Measurements from ENCODE around the gene EMD.

The EMD gene

GRCh38 chrX:154355776-154356140 lies 23.3 kb upstream of the EMD start:
- DNase-seq, result no peak

- DNase-seq, result no peak
Measured at GRCh38 chrX:154356596-154356995, 22.5 kb upstream of the EMD start.

DNA sequence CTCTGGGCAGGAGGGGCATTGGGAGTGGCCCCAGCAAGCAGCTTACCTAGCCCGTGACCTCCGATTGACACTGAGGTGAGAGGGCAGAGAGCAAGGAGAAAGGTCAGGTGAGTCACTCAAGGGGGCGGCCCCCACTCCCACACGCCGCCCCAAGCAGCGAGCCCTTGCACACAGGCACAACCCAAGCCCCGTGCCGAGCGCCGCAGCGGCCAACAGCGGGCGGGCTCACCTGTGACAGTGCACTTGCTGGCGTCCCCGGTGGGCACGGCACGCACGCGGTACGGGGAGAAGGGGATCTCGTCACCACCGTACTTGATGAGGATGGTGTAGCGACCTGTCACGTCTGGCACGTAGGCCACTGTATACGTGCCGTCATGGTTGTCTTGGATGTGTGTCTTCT lies 21.9 kb upstream of the EMD start:
- no peak for DNase-seq

- no peak for DNase-seq
Measured at GRCh38 chrX:154358011-154358410, 21.1 kb upstream of the EMD start.

GRCh38 chrX:154358829-154359228 lies 20.3 kb upstream of the EMD start:
- no peak for DNase-seq

GRCh38 chrX:154359362-154360154 lies 19.5 kb upstream of the EMD start:
- no peak for DNase-seq

- DNase-seq, result no peak
Measured at GRCh38 chrX:154360155-154360713, 18.9 kb upstream of the EMD start.

DNA sequence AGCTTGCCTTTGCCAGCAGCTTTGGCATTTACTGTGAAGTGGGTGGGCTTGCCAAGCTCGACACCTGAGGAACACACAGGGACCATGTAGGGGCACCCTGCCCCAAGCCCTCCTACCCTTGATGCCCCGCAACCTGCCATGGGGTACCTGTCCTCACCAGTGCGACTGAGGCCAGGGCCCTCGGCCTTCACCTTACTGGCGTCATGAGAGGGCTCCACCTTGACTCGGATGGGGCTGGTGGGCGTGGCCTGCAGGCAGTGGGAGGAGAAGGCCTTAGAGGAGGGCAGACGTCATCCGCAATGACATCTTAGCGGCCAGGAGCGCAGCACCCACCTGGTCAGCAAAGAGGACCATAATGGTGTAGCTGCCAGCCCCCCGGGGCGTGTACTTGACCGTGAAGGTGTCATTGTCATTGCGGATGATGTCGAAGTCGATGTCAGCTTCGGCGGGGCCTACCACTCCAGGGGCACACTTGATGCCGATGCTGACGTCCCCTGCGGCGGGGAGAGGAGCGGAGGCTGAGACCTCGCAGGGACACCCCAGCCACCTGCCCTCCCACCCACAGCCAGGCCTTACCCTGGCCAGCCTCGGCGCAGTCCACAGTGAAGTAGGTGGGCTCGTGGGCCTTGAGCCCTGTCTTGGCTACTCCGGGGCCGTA lies 16.9 kb upstream of the EMD start:
- DNase-seq, result no peak

DNA sequence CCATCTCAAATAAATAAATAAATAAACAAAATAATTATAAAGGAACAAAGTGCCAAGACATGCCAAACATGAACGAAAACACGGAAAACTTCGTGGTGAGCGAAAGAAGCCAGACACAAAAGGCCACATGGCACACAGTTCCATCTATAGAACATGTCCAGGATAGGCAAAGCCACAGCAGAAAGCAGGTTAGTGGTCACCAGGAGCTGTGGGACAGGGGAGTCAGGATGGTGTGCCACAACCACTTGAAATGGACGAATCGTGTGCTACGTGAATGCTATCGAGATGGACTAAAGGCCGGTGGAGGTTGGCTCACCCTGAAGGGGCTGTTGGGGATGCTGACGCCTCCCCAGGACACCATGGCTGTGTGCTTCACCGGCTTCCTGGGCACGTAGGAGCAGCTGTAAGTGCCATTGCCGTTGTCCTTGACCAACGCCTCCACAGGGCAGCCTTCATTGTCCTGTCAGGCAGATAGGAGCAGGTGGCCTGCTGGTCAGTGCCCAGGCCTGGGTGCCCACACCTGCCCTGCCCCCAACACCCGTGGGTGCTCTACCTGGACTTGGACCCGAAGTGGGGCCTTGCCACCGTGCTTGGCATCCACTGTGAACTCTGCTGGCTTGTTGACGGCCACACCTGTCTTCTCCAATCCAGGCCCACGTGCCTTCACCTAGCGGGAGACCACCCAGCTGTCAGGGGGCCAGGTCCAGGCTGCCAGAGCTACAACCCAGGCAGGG lies 15.2 kb upstream of the EMD start:
- no peak for DNase-seq

DNA sequence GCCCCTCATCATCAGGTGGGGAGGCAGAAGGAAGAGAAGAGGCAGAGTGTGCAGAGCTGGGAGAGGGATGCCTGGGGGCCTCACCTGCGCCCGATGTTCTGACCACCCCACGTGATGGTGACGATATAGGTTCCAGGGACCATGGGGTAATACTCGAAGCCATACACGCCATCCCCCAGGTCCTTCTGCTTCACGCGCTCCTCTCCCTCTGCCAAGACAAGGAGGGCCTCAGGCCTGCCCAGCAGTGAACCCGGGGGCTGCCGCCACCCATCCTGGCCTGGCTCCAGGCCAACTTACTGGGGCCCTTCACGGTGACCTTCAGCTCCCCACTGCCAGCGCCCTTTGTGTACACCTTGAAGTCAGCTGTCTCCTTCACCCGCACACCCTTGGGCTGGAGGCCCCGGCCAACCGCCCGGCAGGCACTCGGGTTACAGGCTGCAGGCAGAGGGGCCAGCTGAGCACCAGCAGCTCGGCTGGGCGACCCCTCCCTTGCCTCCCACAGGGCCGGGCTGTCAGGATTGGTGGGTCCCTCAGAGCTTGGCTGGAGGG lies 14.0 kb upstream of the EMD start:
- DNase-seq, result no peak

DNA sequence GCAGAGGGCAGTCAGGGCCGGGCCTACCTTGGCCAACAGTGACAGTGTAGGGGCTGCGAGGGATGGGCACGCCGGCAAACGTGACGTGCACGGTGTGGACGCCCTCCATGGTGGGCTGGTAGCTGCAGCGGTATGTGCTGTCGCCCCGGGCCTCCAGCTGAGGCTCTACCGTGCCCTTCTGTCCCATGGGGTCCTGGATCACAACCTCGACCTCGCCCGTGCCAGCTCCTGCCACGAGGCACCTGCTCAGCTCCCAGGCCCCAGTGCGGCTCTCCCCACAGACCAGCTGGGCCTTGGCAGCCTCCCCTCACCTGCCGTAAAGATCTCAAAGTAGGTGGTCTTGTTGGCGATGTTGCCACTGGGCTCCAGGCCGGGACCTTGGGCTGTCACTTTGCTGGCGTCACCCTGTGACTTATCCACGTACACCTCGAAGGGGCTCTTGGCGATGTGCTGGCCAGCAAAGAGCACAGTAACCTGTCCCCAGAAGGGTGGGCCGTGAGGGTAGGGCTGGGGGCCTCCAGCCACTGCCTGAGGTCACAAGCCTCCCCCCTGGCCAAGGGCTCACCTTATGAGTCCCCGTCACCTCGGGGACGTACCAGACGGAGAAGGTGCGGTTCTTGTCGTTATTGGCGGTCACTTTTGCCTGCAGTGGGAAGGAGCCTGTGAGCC lies 13.0 kb upstream of the EMD start:
- DNase-seq, result no peak

DNA sequence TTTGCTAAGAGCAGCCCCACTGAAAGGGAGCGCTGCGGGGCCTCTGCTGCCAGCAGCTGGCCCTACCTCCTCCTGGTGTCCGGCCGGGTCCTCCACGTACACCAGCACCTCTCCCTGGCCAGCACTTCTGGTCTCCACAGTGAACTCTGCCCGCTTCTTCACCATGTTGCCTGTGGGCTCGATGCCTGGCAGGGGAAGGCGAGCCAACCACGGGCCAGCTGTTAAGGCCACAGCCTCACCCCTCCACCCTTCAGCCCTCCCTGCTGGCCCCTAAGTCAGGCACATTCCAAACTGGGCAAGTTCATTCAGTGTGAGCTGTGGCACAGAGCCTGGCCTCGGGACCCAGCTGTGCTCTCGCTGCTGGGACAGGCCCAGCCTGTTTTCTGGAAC lies 12.4 kb upstream of the EMD start:
- DNase-seq, result no peak

DNA sequence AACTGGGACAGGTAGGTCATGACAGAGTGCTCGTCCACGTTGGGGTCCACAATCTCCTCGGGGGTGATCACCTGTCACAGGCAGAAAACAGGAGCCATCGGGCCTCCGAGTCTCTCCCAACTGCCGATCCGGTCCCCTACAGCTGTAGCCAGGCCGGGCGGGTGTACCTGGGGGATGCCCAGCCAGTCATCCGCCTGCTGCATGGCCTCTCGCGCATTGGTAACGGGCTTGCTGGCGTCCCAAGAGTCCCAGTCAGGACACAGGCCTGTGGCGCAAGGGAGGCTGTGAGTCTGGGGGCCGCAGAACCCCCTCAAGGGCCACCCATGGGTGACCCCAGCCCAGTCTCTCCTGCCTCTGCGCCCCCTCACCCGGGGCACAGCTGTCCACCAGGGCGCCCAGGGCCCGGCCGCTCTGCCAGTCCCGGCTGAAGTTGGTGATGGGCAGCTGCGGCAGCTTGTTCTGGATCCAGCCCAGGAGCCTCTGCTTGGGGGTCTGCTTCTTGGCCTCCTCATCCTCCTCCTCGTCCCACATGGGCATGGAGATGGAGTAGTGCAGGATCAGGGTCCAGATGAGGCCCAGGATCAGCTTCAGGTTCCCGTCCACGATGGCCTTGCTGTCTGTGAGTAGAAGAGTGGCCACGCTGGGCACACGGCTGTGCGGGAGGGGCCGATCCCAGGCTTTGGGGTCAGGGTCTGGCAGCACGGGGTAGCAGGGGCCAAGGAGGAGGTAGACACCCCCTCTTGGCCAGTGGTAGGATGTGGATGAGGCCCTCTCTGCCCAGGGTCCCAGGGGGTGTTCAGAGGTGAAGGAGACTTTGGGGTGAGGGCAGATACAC lies 11.4 kb upstream of the EMD start:
- DNase-seq, result no peak

DNA sequence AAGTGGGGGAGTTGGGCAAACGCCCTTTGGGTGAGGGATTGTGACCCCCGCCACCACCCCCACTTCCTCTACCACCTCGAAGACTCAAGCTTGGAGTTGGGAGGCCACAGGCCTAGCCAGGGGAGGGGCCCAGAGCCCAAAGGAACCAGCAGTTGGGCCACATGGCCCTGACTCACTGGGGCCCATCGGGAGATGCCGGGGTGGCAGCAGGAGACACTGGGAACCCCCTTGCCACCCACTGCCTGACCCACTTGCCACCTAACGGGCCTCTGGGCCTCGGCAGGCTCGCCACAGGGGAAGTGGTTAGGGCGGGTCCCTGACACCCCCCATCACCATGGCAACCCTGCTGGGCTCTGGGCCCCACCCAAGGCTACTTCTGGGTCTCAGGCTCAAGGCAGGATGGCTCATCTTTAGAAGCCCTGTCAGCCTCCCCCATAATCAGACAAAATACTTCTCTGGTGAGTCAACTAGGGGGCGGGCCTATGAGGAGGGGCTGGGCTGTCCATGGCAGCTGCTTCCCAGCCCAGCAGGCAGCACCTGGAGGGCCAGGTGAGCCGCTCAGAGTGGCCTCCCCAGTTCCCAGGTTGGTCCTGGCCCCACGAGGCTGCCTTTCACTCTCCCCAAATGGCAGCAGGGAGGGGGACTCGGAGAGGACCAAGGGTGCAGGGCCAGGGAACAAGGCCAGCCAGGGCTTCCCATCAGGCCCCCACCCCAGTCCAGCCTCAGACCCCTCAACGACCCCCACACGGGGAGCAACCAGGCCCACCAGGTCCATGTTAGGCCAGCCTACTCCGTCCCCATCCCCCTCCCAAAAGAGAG lies 10.3 kb upstream of the EMD start:
- peak; percentile 94 to 96 for DNase-seq

DNA sequence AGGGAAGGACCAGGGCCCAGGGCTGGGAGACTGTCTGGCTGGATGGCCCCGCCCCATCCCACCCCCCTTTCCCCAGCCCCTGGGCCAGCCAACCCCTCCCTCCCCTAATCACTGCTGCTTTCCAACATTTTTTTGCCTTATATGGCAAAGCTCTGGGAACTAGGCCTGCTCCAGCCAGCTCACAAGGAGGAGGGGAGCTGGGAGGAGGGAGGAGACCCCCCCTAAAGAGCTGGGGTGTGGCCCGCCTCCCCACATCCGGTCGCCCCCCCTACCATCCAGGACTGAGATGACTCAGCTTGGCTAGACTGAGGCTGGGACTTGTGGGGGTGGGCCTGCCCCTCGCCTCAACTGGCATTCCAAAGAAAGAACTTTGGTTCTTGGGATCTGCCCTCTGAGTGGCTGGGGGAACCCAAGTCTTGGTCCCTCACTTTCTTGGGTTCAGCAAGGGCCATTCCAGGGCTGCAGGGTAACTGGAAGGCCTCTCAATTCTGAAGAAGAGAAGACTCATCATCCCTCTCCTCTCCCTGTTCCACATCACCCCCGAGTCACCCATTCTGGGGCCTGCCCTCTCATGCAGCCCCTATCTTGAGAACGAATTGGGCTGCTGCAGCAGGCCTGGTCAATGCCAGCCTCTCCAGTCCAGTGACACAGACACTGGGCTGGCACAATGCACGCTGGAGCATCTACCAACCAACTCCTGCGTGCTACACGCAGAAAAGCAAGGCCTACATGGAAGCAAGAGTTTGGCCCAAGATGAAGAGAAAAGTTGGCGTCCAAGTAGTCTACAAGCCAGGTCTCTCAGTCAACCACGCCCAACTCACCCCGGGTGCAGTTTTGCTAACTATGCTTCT lies 9.4 kb upstream of the EMD start:
- peak; percentile 64 to 74 for DNase-seq

DNA sequence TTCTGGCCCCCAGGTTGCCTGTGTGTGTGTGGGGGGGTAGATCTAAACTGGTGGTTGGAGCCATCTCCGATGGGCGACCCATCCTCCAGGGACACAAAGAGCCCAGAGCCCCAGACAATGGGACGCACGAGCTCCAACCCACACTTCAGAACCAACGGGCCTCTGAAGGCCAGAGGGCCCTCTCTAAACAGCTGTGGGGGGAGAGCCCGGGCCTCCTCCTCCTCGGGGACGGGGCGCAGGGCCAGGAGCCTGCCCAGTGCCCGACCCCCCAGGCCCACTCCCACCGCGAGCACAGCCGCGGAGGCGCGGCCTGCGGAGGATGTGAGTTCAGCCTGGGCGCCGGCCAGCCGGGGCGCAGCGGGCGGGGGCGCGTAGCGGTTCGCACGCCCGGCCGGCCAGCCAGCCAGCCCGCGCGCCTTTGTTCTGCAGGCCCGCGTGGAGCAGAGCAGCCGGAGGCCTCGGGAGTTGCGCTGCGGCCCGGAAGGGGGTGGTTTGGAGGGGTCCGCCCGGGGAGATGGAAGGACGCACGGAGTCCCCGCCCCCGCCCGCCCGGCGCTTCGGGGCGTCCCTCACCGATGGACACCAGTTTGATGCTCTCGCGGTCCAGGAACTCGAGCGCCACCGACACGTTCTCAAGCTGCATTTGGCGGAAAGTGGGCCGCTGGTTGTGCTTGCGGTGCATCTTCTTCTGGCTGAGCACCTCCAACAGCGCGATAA lies 8.6 kb upstream of the EMD start:
- no peak for DNase-seq

- peak; percentile 94 to 95 for DNase-seq
Measured at GRCh38 chrX:154371017-154371788, 7.9 kb upstream of the EMD start.

- no peak for DNase-seq
Measured at GRCh38 chrX:154371789-154372300, 7.2 kb upstream of the EMD start.
